Measurements from ENCODE around the gene PDLIM3.

DNA sequence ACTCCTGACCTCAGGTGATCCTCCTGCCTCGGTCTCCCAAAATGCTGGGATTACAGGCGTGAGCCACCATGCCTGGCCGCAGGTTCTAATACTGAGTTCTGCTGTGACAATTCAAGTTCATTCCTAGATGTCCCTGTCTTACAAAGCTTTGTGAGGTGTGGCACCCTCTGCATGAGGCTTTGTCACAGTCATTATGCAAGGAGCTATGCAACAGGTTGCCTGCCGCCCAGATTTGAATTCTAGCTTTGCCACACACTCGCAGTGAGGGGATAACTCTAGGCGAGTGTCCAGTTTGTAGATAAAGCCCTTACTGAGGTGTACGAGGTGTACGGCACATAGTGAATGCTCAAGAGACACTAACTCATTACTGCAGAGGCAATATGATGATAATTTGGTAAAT lies 67.3 kb downstream of the PDLIM3 start:
- TF ChIP-seq, protein P1, sequence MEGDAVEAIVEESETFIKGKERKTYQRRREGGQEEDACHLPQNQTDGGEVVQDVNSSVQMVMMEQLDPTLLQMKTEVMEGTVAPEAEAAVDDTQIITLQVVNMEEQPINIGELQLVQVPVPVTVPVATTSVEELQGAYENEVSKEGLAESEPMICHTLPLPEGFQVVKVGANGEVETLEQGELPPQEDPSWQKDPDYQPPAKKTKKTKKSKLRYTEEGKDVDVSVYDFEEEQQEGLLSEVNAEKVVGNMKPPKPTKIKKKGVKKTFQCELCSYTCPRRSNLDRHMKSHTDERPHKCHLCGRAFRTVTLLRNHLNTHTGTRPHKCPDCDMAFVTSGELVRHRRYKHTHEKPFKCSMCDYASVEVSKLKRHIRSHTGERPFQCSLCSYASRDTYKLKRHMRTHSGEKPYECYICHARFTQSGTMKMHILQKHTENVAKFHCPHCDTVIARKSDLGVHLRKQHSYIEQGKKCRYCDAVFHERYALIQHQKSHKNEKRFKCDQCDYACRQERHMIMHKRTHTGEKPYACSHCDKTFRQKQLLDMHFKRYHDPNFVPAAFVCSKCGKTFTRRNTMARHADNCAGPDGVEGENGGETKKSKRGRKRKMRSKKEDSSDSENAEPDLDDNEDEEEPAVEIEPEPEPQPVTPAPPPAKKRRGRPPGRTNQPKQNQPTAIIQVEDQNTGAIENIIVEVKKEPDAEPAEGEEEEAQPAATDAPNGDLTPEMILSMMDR (IDR thresholded peaks at IDR 0.05) = no peak
- no peak for TF ChIP-seq POLR2A (IDR thresholded peaks at IDR 0.05)
- no peak for TF ChIP-seq POLR2AphosphoS5 (IDR thresholded peaks at IDR 0.05)
- TF ChIP-seq EP300 (IDR thresholded peaks at IDR 0.05) = no peak
